Measurements from ENCODE around the gene LCP2. TPM values are rescaled to one million over a fixed set of nuclear protein-coding genes. Genes with fewer than 3 reads are reported as not detected.
A peak's percentile ranks its signal among the peaks of the same experiment; 100 is the strongest.

LCP2 gene
- total RNA-seq, 4 donors from 2014 or later = 1.5 to 8.9 (median 7.7) TPM; not detected in 1

DNA sequence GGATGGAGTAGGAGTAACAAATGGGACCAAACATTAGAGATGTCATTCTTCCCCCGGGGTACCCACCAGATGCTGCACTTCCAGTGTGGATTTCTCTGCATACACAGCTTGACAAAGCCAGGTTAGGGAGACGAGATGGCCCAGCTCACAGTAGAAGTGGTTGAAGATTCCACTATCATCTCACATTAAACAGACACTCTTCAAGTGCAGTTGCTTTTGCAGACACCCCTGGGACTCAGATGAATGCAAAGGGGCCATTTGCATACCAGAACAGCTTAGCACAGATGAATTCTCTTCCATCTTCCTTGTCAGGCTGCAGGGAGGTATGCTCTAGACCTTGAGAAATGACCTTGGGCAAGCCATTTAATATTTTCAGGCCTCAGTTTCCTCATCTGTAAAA lies 77.4 kb downstream of the LCP2 start:
- WGBS = 87% methylated on average over 2 of the region's 2 CpGs
- no peak overlapping the region for H3K27ac ChIP-seq
- peaks cover 11% of the 10 kb centered on the region for H3K4me1 ChIP-seq
- TF ChIP-seq, protein P1, sequence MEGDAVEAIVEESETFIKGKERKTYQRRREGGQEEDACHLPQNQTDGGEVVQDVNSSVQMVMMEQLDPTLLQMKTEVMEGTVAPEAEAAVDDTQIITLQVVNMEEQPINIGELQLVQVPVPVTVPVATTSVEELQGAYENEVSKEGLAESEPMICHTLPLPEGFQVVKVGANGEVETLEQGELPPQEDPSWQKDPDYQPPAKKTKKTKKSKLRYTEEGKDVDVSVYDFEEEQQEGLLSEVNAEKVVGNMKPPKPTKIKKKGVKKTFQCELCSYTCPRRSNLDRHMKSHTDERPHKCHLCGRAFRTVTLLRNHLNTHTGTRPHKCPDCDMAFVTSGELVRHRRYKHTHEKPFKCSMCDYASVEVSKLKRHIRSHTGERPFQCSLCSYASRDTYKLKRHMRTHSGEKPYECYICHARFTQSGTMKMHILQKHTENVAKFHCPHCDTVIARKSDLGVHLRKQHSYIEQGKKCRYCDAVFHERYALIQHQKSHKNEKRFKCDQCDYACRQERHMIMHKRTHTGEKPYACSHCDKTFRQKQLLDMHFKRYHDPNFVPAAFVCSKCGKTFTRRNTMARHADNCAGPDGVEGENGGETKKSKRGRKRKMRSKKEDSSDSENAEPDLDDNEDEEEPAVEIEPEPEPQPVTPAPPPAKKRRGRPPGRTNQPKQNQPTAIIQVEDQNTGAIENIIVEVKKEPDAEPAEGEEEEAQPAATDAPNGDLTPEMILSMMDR (IDR thresholded peaks at IDR 0.05) = no peak
- TF ChIP-seq POLR2A (IDR thresholded peaks at IDR 0.05) (no peak), POLR2AphosphoS5 (IDR thresholded peaks at IDR 0.05) (no peak), EP300 (IDR thresholded peaks at IDR 0.05) (no peak)
- H3K27me3 ChIP-seq = no peaks in the 10 kb centered on the region
- no peaks in the 10 kb centered on the region for H3K36me3 ChIP-seq
- DNase-seq (ENCODE audit: low spot score in 2 of 2) = no peak
- H3K9me3 ChIP-seq = no peaks in the 10 kb centered on the region
- no peak overlapping the region for H3K4me3 ChIP-seq

DNA sequence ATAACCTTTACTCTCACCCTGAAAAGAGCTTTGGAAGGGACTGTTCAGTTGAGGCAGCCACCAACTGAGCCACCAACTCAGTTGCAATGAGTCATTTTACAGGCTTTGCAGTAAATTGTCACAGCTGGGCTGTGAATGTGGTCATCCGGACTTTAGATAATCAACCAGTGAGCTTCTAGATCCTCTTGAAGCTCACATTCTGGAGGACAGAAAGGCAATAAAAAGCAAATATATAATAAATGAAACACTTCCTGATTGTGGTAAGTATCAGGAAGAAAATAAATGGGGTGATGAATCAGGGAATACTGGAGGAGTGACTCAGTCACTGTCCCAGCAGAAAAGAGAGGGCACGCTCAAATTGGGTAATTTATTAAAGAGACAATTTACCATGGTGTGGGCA lies 78.0 kb downstream of the LCP2 start:
- TF ChIP-seq POLR2AphosphoS5 (IDR thresholded peaks at IDR 0.05) (no peak), EP300 (IDR thresholded peaks at IDR 0.05) (no peak), POLR2A (IDR thresholded peaks at IDR 0.05) (no peak)
- TF ChIP-seq, protein P1 (IDR thresholded peaks at IDR 0.05) = no peak

DNA sequence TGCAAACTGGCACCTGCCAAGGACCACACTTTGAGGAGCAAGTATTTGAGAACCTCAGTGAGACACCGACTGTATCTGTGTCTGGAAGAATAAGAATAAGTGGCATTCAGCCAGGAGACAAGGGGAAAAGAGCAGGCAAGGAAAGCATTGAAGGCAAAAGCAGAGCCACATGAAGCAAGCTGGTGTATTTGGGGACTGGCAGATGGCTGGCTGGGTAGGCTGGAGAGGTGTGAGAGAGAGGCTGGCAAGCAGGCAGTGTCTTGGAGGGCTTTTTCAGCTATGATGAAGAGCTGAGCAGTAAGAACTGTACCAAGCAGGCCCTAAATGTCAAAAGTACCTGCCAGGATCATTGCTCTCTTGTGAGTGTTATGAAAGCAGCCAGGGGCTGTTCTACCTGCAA lies 78.9 kb downstream of the LCP2 start:
- peaks cover 6% of the 10 kb centered on the region for H3K4me1 ChIP-seq
- no peaks in the 10 kb centered on the region for H3K36me3 ChIP-seq
- H3K4me3 ChIP-seq = no peak overlapping the region
- no peak overlapping the region for H3K27ac ChIP-seq
- no peaks in the 10 kb centered on the region for H3K9me3 ChIP-seq
- TF ChIP-seq, protein P1 (IDR thresholded peaks at IDR 0.05) = no peak
- TF ChIP-seq EP300 (IDR thresholded peaks at IDR 0.05) (no peak), POLR2AphosphoS5 (IDR thresholded peaks at IDR 0.05) (no peak), POLR2A (IDR thresholded peaks at IDR 0.05) (no peak)
- DNase-seq (ENCODE audit: low spot score in 2 of 2) = no peak
- 68% methylated on average over 1 of the region's 1 CpG for WGBS
- no peaks in the 10 kb centered on the region for H3K27me3 ChIP-seq

More for the DNA sequence above, 78.0 kb downstream of the LCP2 start:
- Histone ChIP-seq H3K4me3 (no peak overlapping the region), H3K4me1 (peaks cover 11% of the 10 kb centered on the region), H3K9me3 (no peaks in the 10 kb centered on the region), H3K27ac (no peak overlapping the region), H3K36me3 (no peaks in the 10 kb centered on the region), H3K27me3 (no peaks in the 10 kb centered on the region)
- WGBS = 59% methylated on average over 2 of the region's 2 CpGs
- no peak for DNase-seq (ENCODE audit: low spot score in 2 of 2)

- TF ChIP-seq, protein P1 (IDR thresholded peaks at IDR 0.05) = no peak
- TF ChIP-seq POLR2A (IDR thresholded peaks at IDR 0.05) (no peak), EP300 (IDR thresholded peaks at IDR 0.05) (no peak), POLR2AphosphoS5 (IDR thresholded peaks at IDR 0.05) (no peak)
- Histone ChIP-seq H3K27ac (no peak overlapping the region), H3K27me3 (no peaks in the 10 kb centered on the region), H3K9me3 (no peaks in the 10 kb centered on the region), H3K4me3 (no peak overlapping the region), H3K36me3 (no peaks in the 10 kb centered on the region), H3K4me1 (no peaks in the 10 kb centered on the region)
- DNase-seq (ENCODE audit: low spot score in 2 of 2) = no peak
- 75% methylated on average over 5 of the region's 5 CpGs for WGBS
These were observed 79.7 kb downstream of the LCP2 start for GRCh38 chr5:170217831-170218230.

GRCh38 chr5:170216257-170216864 lies 81.2 kb downstream of the LCP2 start:
- DNase-seq (ENCODE audit: low spot score in 2 of 2) = no peak
- Histone ChIP-seq H3K4me3 (no peak overlapping the region), H3K27me3 (no peaks in the 10 kb centered on the region), H3K27ac (no peak overlapping the region), H3K4me1 (no peaks in the 10 kb centered on the region), H3K9me3 (no peaks in the 10 kb centered on the region), H3K36me3 (no peaks in the 10 kb centered on the region)
- TF ChIP-seq POLR2A (IDR thresholded peaks at IDR 0.05) = no peak
- TF ChIP-seq, protein P1 (IDR thresholded peaks at IDR 0.05) = peak; percentile 6 to 27
